Stimulated activated CD8-positive, alpha-beta memory T cell treated with anti-CD3 and anti-CD28 coated beads, Interleukin-4, amount 100 ng/mL, for 24 hours (primary cell): ENCODE measurements around the gene EVL.
A peak's percentile ranks its signal among the peaks of the same experiment; 100 is the strongest.
"Not testable (repeated sequence)": the region's sequence is repeated elsewhere in the genome, so short reads cannot be mapped to it uniquely, and the experiment has no call there.

Experiments used
- DNase-seq: peaks from one replicate; pipeline ENCODE4 v3.0.0-alpha.2; 2020; ENCODE audit warnings: low read depth

Gene EVL

DNA sequence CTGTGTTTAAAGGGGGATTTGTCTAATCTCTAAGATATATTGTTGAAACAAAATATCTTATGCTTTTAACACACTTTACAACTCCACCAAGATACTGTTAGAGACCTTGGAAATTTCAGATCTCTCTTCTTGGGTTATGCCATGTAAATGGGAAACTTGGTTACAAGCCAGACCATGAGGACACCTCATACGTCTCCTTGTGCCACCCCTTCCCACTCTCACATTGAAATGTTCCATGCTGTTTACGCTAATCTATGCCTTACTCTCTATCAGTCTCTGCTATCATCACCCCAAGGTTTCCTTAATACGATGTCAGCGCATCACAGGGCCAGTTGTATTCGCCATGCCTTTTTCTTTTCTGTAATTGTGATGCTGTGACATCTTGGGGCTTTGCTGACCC lies 107.6 kb downstream of the EVL start:
- no peak for DNase-seq

DNA sequence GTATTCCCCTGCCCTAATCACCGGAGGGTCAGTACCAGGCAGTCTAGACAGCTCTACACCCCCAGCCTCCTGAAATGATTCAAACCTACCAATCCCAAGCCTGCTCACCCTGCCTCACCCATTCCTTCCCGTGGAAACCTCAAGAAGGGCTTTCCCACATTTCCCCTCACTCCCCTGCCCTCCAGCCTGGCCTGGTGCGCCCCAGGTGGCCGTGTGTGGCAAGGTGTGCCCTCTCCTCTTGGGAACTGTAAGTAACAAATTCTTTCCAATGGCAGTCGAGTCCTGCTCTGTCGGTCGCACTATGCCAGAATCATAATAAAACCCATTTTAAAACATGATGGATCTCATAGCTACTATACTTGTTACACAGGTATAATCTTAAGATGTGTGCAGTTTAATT lies 108.1 kb downstream of the EVL start:
- DNase-seq, result no peak

DNA sequence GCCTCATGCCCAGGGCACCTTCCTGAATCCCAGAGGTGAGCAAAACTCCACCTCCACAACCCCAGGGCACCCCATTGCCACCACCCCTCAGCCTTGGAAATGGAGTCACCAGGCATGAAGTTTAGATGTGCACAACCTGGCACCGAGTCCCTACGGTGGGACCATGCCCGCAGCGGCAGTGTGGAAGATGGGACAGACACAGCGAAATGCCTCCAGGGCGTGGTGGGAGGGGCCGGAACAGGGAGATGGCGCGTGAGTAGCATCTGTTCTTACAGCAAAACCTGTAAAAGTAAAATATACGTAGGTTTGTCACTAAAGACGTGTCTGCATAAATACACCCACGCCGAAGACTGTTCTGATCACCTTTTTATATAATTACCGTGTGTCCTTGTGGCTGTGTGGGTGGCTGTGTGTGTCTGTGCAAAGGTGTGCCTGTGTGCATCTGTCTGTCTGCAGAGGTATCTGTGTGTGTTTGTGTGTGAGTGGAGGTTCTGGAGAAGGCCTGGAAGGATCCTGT lies 111.6 kb downstream of the EVL start:
- no peak for DNase-seq

DNA sequence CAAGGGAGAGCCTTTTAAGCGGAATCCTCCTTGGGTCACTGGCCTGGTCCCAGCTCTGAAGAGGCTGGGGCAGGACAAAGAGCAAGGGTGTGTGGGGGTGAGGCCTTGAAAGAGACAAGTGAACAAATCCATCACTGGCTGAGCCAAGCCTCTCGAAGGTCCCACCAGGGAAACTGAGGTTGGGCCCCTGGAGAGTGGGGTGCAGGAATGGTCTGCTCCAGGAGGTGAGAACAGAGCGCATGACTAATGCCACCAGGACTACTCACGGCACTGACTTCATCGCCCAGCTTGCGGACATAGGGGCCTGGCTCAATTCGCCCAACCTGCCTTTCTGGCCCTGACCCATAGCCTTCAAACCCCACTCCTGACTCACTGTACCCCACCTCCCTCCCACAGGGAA lies 113.5 kb downstream of the EVL start:
- DNase-seq, result no peak

DNA sequence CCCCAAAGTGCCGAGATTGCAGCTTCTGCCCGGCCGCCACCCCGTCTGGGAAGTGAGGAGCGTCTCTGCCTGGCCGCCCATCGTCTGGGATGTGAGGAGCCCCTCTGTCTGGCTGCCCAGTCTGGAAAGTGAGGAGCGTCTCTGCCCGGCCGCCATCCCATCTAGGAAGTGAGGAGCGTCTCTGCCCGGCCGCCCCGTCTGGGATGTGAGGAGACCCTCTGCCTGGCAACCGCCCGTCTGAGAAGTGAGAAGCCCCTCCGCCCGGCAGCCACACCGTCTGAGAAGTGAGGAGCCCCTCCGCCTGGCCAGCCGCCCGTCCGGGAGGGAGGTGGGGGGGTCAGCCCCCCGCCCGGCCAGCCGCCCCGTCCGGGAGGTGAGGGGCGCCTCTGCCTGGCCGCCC lies 115.4 kb downstream of the EVL start:
- DNase-seq, result not testable (repeated sequence)

DNA sequence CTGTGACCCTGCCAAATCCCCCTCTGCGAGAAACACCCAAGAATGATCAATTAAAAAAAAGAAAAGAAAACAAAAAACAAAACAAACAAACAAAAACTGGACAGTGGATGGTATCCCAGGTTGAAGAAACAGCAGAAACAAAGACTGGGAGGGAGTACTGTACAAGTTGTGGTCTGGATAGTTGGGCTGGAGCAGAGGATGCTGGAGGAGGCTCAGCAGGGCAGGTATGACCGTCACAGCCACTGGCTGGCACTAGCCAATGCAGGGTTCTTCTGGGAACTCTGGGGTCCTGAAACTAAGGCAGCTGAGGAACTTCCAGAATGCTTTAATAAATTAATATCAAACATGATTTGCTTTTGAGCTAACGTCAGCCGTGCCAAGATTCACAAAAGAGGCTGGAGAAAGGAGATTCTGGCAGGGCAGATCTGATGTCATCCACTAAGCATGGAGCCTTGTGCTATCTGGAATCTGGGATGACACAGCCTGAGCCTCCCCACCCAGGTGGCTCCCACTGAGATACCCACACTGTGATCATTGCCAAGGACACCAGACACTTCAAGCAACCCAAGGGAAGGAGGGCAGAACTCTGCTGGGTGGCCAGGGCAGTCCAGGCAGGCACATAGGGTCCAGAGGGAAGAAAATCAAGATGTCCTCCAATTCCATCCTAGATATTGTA lies 116.8 kb downstream of the EVL start:
- DNase-seq, result not testable (repeated sequence)

DNA sequence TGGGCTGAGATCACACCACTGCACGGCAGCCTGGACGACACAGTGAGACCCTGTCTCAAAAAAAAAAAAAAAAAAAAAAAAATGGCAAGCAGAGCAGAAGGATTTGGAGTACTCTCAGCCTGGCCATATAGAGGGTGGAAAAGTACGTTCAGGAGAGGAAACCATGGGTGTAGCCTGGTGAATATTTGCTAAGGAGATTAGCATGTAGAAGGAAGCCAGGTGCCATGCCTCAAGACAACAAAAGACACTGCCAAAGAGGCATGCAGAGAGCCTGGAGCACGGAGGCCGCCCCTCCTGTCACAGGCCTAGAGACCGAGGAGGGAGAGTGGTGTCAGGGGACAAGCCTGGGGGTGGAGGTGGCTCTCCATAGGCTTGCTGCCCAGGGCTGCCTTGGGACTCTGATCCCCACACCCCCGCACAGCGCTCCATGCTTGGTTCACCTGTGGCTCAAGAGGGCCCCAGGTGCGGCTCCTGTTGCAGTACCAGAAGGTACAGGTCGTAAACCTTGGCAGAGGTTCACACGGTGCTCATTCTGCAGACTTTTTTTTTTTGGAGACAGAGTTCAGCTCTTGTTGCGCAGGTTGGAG lies 122.1 kb downstream of the EVL start:
- no peak for DNase-seq

DNA sequence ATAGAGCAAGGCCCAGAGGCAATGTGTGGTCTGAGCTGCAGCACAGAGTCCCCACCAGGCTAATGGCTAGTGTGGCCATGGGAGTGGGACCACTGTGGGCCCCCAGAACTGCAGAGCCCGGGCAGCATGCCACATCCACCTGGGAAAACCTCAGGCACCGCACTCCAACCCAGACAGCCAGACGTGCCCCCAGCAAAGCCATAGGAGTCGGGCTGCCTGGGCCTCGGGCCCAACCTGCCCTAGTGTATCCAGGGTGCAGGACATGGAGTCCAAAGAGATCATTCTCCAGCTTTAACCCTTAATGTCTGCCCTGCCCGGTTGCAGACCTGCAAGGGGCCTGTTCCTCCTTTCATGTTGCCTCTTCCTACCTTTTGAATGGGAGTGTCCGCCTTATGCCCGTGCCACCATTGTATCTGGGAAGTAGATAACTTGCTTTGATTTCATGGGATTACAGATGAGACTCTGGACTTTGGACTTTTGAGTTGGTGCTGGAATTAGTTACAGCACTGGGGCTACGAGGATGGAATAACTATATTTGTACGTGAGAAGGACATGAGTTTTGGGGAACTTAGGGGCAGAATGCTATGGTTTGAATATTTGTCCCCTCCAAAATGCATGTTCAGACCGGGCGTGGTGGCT lies 123.3 kb downstream of the EVL start:
- DNase-seq, result no peak

DNA sequence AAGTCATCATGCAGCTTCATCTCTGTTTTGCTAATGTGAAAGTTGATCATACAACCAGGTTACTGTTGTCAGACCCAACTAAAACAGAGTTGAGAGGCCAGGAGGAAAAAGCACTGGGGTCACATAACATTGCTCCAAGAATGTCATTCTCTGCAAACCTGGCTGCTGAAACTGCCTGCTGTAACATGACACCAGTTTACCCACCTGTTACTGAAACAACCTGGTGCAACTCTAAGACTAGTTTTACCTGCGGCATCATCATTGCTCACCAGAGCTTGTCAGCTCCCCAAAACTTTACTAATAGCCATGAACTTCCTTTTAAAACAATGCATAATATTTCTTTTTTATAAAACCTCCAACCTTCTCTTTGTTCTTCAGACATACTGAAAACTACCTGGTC lies 124.9 kb downstream of the EVL start:
- DNase-seq, result no peak

DNA sequence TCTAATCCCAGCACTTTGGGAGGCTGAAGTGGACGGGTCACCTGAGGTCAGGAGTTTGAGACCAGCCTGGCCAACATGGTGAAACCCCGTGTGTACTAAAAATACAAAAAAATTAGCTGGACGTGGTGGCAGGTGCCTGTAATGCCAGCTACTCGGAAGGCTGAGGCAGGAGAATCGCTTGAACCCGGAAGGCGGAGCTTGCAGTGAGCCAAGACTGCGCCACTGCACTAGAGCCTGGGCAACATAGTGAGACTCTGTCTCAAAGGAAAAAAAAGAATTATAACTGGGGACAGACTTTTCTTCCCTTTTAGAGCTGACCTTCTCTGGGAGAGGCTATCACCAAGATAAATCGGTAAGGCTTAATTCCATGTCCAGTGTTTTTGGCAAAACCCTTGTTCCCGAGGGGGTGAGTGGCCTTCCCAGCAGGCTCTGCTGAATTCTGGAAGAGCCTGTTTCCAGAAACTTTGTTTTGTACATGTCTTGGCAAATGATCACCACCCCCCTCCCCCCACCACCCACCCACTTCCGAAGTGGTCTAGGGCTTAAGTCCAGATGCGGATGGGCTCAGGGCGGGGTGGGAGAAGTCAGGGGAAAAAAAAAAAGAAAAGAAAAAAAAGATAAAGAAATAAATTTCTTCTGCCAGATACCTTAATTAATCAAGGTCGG lies 126.5 kb downstream of the EVL start:
- no peak for DNase-seq

DNA sequence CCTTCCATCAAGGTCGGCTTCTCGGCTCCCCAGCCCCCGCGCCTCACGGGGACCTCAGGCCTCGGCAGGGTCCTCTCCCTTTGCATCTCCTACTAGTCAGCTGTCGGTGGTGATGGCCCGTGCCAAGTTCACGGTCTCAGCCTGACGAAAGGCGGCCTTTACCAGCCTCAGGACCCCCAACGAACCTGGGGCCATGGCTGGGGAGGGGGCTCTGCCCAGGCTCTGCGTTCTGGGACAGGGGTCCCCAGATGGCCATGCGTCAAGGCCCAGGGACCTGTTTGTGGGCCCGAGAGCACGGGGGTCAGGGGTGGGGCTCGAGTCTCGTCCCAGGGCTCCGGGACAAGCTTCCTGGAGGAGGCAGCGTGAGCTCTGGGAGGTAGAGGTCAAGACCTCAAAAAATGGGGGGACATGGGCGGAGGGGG lies 127.0 kb downstream of the EVL start:
- DNase-seq, result no peak

DNA sequence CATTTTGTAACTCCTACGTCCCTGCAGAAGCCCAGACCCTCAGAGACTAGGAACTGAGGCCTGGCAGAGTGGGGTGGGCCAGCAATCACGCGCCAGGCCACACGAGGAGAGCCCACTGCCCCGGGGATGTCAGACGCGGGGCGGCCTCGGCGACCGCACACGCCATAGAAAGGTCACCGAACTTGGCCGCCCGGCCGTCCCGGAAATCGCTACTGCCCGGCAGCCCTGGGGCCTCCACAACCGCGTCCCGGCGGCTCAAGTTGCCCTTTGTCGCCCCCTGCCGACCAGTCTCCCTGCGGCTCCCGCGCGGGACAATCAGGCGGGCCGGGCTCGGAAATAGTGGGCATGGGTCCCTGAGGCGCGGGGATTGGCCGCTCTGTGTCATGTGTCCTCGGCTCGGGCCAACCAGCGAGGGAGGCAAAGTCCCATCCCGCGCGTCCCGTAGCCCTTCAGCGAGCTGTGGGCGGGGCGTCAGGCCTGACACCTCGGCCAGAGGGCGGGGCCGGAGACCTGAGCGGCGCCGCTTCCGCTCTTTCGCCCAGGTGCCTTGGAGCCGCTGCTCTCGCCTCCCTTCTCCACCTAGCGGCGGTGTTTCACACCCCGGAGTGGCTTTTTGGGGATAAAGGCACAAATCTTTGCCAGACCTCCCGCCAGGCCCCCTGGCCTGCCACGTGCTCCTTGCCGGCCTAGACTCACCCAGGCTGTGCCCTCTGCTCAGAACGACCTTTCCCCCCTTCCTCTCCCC lies 127.6 kb downstream of the EVL start:
- peak; percentile 99 for DNase-seq
